GM21619 (cell line): ENCODE measurements around the gene TMEM117.
"Not testable (repeated sequence)": the region's sequence is repeated elsewhere in the genome, so short reads cannot be mapped to it uniquely, and the experiment has no call there.

ENCODE experiments used
- ATAC-seq: cut with Tn5 transposase; IDR thresholded peaks from one replicate; pipeline ENCODE4 v1.9.1; 2021; ENCODE audit not compliant: unreplicated experiment

The TMEM117 gene

GRCh38 chr12:44193281-44193680, 357.4 kb downstream of the TMEM117 start:
- peak; percentile 99 for ATAC-seq

DNA sequence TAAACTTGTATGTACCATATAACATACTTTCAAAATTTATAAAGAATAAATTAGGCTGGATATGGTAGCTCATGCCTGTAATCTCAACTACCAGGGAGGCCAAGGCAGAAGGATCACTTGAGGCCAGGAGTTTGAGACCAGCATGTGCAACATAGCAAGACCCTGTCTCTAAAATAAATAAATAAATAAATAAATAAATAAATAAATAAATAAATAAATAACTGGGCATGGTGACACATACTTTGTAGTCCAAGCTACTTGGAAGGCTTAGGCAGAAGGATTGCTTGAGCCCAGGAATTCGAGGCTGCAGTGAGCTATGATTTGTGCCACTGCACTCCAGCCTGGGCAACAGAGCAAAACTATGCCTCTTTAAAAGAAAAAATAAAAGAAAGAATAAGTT, 359.8 kb downstream of the TMEM117 start:
- ATAC-seq: not testable (repeated sequence)

- no peak for ATAC-seq
These were observed 370.2 kb downstream of the TMEM117 start for GRCh38 chr12:44206045-44206444.

DNA sequence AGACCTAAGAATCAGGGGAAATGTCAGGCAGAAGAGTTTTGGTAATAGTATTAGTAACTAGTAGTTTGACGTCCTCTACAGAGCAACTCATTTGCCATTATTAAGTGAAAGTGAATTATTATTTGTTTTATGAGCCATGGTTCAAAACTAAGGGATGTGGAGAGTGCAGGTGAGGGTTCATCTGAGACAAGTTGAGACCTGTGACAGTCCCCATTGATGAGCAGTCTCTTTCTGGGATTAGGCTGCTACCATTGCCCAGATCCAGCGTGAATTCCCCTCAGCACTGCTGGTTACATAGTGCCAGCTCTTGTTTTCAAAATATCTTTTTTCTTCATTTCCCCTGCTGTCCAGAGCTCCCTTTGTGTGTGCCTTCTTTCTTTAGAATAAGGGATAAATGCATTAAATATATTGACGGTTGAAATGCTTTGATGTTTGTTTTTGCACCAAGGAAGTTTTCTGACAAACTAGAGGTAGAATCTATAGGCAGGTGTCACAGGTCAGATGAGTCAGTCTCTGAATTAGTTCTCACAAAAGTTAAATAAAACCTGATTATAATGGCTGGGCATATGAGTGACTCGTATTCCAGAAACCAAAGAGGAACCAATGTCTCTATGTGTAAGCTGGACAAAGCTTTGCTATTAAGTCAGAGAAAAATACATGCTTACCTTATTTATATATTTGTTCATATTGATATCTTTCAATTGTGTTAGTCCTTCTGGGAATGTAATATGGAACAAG, 381.4 kb downstream of the TMEM117 start:
- no peak for ATAC-seq

- ATAC-seq: no peak
These were observed 387.9 kb downstream of the TMEM117 start for GRCh38 chr12:44223736-44224135.

- ATAC-seq: no peak
These were observed 388.7 kb downstream of the TMEM117 start for GRCh38 chr12:44224399-44225148.

- no peak for ATAC-seq
These were observed 389.2 kb downstream of the TMEM117 start for GRCh38 chr12:44225149-44225510.

DNA sequence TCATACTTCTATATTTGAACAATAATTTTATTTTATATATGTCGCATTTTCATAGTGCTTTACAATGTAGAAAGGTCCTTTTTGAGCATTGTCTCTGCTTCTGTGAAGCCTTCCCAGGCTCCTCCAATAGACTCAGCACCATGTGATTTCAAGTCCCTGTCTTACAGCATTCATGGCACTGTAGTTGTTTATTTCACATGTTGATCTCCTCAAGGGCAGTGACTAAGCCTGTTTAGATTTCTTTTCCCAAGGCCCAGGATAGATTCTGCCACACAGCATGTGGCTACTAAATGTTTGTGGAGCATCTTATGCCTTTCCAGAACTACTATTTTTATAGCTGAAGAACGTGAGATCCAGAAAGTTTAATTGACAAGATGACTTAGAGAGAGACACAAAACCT, 391.7 kb downstream of the TMEM117 start:
- no peak for ATAC-seq

DNA sequence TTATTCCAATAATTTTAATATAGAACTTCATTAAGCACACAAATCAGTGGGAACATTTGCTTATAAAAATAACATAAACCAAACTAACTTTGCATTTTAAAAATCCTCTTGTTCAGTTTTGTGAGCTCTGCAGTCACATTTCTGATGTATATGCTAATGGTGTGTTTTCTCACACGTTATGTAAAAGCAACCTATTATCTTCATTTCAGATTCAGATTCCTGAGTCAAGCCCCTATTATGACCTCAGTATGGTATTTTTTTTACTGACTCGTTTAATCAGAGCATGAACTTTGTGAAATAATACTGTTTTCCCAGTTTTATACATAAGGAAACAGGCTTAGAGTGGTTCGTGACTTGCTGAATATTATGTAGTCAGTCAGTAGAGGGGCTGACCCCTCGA, 394.0 kb downstream of the TMEM117 start:
- ATAC-seq: no peak

DNA sequence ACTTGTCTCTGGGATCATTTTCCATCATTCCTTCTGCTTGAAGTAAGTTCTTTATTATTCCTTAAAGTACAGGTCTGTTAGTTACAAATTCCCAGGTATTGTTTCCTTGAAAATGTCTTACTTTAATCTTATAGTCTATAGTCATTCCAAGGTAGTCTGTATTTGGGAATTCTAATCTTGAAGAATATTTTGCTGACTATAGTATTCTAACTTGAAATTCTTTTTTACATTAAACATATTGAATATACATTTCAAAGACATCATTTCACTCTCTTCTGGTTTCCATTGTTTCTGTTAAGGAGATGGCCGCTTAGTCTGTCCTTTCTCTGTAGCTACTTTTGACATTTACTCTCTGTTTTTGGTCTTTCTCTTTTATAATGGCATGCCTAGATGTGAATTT, 399.8 kb downstream of the TMEM117 start:
- no peak for ATAC-seq

GRCh38 chr12:44240186-44240585, 404.3 kb downstream of the TMEM117 start:
- ATAC-seq: no peak

- no peak for ATAC-seq
These were observed 410.1 kb downstream of the TMEM117 start for GRCh38 chr12:44245932-44246331.

DNA sequence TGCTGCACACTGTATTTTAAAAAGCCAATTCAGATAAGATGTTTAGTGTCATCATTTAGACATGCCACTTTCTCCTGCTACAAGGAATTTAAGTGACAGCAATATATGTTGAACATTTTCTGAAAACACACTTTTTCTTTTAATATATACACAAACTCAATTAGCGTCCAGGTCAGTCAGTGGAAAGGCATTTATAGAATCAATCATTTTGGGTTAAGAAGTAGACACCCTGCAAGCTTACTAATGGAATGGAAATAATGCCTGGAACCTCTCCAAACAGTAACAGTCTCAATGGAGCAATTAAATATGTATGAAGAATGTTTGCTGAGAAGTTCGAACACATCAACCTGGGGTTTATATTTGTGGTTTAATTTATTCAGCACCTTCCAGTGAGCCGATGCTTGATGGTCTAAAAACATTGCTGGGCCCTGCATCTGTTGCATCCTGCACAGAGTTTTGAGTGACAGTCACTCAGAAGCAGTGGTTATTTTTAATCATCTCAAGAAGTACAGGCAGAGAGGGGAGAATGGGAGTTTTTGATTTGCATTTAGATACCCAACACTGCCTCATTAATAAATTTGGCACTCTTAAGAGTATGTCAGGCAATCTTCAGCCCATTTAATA, 410.7 kb downstream of the TMEM117 start:
- ATAC-seq: no peak

GRCh38 chr12:44247588-44247987, 411.7 kb downstream of the TMEM117 start:
- no peak for ATAC-seq

- ATAC-seq: no peak
These were observed 412.6 kb downstream of the TMEM117 start for GRCh38 chr12:44248436-44248835.

- not testable (repeated sequence) for ATAC-seq
These were observed 414.6 kb downstream of the TMEM117 start for GRCh38 chr12:44250440-44250839.

- no peak for ATAC-seq
These were observed 417.5 kb downstream of the TMEM117 start for GRCh38 chr12:44253338-44253856.

- ATAC-seq: no peak
These were observed 422.4 kb downstream of the TMEM117 start for GRCh38 chr12:44258246-44258645.

GRCh38 chr12:44259890-44260289, 424.0 kb downstream of the TMEM117 start:
- no peak for ATAC-seq

DNA sequence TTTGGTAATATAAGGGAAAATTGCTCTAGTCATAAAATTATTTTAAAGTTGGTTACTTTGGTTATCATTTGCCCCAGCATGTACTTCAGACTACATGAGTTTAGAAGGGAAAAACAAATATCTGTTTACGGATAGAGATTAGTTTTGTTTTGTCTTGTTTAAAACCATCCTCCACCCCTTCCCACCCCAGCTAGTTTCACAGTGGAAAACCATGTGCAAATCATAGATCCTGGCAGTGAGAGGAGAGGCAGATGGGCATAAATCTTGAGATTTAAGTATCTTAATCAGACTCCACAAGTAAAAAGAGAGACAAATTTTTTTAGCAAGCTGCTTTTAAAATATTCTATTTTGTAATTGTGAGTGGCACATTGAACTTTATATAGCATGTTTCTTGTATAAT, 424.7 kb downstream of the TMEM117 start:
- ATAC-seq: no peak

GRCh38 chr12:44285321-44285960, 449.6 kb downstream of the TMEM117 start:
- no peak for ATAC-seq
